Thyroid gland (tissue), 4 donors: Measurements from ENCODE around the gene AIP. TPM values are rescaled to one million over a fixed set of nuclear protein-coding genes. Genes with fewer than 3 reads are reported as not detected.

Source experiments
- DNase-seq, 2 donors: peaks; one replicate each; pipeline ENCODE4 v3.0.0-alpha.2; 2019
- H3K27ac ChIP-seq, 3 donors: fragments of 200-600 bp; sonication (generic); 1 replicate in 2 of 3; 2 replicates in 1 of 3; pipeline ENCODE4 v1.5.1; 2016 to 2019; ENCODE audit warnings: mild to moderate bottlenecking in 1 of 3, moderate library complexity in 1 of 3
- H3K27me3 ChIP-seq: fragments of 200-600 bp; sonication (generic); one replicate; pipeline ENCODE4 v1.5.1; 2019
- H3K36me3 ChIP-seq, 2 donors: fragments of 200-600 bp; sonication (generic); one replicate each; pipeline ENCODE4 v1.5.1; 2016 to 2019
- H3K4me1 ChIP-seq, 2 donors: fragments of 200-600 bp; sonication (generic); one replicate each; pipeline ENCODE4 v1.5.1; 2017 to 2019
- H3K4me3 ChIP-seq, 3 donors: fragments of 200-600 bp; sonication (generic); replicated peaks in 1 of 3; 1 replicate in 2 of 3; 2 replicates in 1 of 3; pipeline ENCODE4 v1.5.1; 2016; ENCODE audit warnings: mild to moderate bottlenecking in 1 of 3
- H3K9me3 ChIP-seq: fragments of 200-600 bp; sonication (generic); one replicate; pipeline ENCODE4 v1.5.1; 2017
- CTCF ChIP-seq, 6 experiments: fragments of 200-600 bp in 3 of 6; fragments of 450-650 bp in 3 of 6; sonication (generic) in 3 of 6; IDR thresholded peaks; one replicate each; pipeline ENCODE4 v1.5.1; 2016 to 2019; ENCODE audit warnings: antibody characterized with exemption in 6 of 6, mild to moderate bottlenecking in 2 of 6, inconsistent platforms in 1 of 6, moderate library complexity in 1 of 6
- POLR2A ChIP-seq, 2 donors: fragments of 450-650 bp; IDR thresholded peaks; one replicate each; pipeline ENCODE4 v1.6.1; 2017; ENCODE audit warnings: antibody characterized with exemption in 2 of 2, mild to moderate bottlenecking in 2 of 2, moderate library complexity in 1 of 2
- WGBS, 2 donors: methylation state at CpG; one replicate each; pipeline ENCODE4 v1.1.5; 2017; 5-methylcytosine and 5-hydroxymethylcytosine counted together
- intact Hi-C: fragments of 100-400 bp; cut with DNase I; formaldehyde crosslinking; loops from one replicate; pipeline ENCODE4 v1.15.1; 2023
- total RNA-seq, 4 donors: library from RNA; depleted of rRNA; stranded (reverse); fragments of >200 nt; gene quantifications; one replicate each; pipeline ENCODE4 v1.2.3, GENCODE V29; 2016

The AIP gene
- total RNA-seq: 100 to 1,000 TPM in 1 of 4 donors, 10 to 100 TPM in 3; 58.2 to 100 (median 83.2) TPM

DNA sequence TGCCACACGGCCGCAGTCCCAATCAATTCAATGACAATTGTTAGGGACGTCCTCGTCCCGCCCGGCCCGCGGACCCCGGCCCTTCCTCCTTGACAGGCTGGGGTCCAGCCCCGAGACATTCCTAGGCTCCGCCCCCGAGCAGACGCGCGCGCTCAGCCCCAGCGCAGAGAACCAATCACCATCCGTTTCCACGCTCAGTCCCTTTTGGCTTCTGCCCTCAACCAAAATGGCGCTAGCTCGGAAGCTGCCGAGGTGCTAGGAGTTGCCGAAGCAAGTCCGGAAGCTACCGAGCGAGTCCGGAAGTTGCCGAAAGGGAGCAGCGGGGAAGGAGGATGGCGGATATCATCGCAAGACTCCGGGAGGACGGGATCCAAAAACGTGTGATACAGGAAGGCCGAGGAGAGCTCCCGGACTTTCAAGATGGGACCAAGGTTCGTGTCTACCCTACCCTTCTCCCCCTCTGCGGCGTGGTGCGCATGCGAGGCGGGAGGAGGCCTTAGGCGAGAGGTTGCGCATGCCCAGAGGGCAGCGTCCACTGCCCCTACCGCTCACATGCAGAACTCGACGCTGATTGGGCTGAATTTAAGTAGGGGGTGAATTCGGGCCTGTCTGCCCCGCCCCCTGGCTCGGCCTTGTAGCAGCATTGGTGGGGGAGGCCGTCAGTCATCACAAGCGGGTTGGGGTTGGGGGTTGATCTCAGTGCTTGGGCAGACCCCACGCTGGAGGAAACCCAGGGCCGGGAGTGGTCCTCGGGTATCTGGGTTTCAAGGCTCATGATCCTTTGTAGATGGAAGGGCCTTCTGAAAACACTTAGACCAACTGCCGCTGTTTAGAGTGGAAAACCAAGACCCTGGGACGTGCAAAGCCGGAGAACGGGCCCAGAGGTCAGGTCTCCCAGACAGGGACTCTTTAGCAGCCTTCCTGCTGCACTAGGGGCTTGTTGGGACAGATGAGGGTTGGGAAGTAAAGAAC, at the start of gene AIP:
Gene AIP, plus strand, starts transcription at position 200 of the 972 bp plus-strand sequence. Its CDS starts 133 bp downstream, at position 333.
- intact Hi-C loops: no loop called here
- peak in 1 of 2 donors; percentile 70 for TF ChIP-seq POLR2A (IDR thresholded peaks at IDR 0.05)
- peak in 2 of 6 experiments; percentile 18 to 34 for TF ChIP-seq CTCF (IDR thresholded peaks at IDR 0.05)
- H3K27me3 ChIP-seq: no peaks in the 10 kb centered on the region
- H3K36me3 ChIP-seq: peaks cover 0 to 10% of the 10 kb centered on the region in 2 donors
- no peaks in the 10 kb centered on the region for H3K9me3 ChIP-seq
- peak within 1 kb of the TSS in 2 of 3 donors; percentile 42 to 76 for H3K4me3 ChIP-seq
- H3K4me1 ChIP-seq: peaks cover 16 to 21% of the 10 kb centered on the region in 2 donors
- WGBS, 2 donors: 6 to 12% methylated on average over 39 to 60 of the region's 60 CpGs
- H3K27ac ChIP-seq: peak within 1 kb of the TSS; percentile 76 to 90 (median 88)
- peak; percentile 97 to 98 for DNase-seq

DNA sequence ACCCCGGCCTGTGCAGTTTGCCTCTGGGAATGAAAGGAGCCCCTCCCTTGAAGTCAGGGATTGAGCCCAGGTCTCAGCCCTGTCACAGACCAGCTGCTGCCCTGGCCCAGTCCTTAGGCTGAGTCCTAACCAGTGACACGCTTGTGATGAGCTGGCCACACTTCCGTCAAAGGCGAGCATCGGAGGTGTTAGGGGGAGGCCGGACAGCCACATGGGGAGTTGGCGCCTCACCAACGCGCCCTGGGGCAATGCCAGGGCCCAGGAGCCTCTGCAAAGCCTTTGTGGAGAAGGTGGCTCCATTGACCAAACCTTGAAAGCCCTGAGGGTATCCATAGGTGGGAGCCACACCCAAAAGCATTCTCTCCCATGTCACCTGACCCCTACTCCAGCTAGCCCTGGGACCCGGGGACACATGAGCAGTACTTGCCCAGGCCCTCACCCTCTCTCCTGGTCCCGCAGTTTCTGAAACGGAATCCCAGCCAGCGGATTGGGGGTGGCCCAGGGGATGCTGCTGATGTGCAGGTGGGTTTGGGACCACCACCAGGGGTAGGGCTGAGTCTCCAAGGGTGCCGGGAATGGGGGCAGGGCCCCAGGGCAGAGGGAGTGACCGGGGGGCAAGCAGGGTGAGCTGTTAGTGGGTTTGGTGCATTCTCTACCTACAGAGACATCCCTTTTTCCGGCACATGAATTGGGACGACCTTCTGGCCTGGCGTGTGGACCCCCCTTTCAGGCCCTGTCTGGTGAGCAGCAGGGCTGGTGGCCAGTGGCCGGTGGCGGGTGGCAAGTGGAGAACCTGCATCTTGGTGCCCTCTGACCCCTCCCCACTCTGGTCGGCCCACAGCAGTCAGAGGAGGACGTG, 49.1 kb upstream of the AIP start:
- no peaks in the 10 kb centered on the region for H3K9me3 ChIP-seq
- H3K27ac ChIP-seq: no peak overlapping the region
- no peak for DNase-seq
- H3K27me3 ChIP-seq: no peaks in the 10 kb centered on the region
- H3K4me3 ChIP-seq: no peak overlapping the region
- peaks cover 40 to 41% of the 10 kb centered on the region in 2 donors for H3K36me3 ChIP-seq
- 87 to 91% methylated on average over 12 to 13 of the region's 22 CpGs for WGBS, 2 donors
- TF ChIP-seq POLR2A (IDR thresholded peaks at IDR 0.05): no peak
- TF ChIP-seq CTCF (IDR thresholded peaks at IDR 0.05): no peak
- peaks cover 7 to 15% of the 10 kb centered on the region in 2 donors for H3K4me1 ChIP-seq
- intact Hi-C loops: no loop called here

DNA sequence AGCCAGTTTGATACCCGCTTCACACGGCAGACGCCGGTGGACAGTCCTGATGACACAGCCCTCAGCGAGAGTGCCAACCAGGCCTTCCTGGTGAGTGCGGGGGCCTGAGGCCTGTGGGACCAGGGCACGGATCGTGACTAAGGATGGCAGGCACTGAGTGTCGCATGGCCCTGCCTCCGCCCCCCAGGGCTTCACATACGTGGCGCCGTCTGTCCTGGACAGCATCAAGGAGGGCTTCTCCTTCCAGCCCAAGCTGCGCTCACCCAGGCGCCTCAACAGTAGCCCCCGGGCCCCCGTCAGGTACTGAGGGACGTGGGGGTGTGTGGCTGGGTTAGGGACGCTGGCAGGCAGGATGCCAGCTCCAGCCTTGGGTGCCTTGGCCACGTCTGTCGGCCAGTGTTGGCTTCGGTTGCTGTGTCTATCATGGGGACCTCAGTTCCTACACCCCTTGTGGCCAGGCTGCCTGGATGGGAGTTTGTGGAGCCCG, 48.4 kb upstream of the AIP start:
- H3K36me3 ChIP-seq: peaks cover 40 to 41% of the 10 kb centered on the region in 2 donors
- H3K27ac ChIP-seq: no peak overlapping the region
- TF ChIP-seq POLR2A (IDR thresholded peaks at IDR 0.05): no peak
- TF ChIP-seq CTCF (IDR thresholded peaks at IDR 0.05): no peak
- H3K4me1 ChIP-seq: peaks cover 2 to 15% of the 10 kb centered on the region in 2 donors
- no peaks in the 10 kb centered on the region for H3K9me3 ChIP-seq
- WGBS, 2 donors: 85% methylated on average over 14 of the region's 23 CpGs; no CpG with 5 or more reads in 1 of the 2 donors
- DNase-seq: no peak
- H3K4me3 ChIP-seq: no peak overlapping the region
- intact Hi-C loops: no loop called here
- no peaks in the 10 kb centered on the region for H3K27me3 ChIP-seq

GRCh38 chr11:67435031-67435726, 47.6 kb upstream of the AIP start:
- H3K9me3 ChIP-seq: no peaks in the 10 kb centered on the region
- peaks cover 40 to 41% of the 10 kb centered on the region in 2 donors for H3K36me3 ChIP-seq
- H3K27me3 ChIP-seq: no peaks in the 10 kb centered on the region
- H3K27ac ChIP-seq: no peak overlapping the region
- TF ChIP-seq CTCF (IDR thresholded peaks at IDR 0.05) (no peak), POLR2A (IDR thresholded peaks at IDR 0.05) (no peak)
- WGBS, 2 donors: 87 to 90% methylated on average over 9 to 26 of the region's 26 CpGs
- no peak for DNase-seq
- intact Hi-C loops: no loop called here
- H3K4me3 ChIP-seq: no peak overlapping the region
- H3K4me1 ChIP-seq: peaks cover 5 to 15% of the 10 kb centered on the region in 2 donors
